Measurements from ENCODE around the gene THRSP.

THRSP gene

DNA sequence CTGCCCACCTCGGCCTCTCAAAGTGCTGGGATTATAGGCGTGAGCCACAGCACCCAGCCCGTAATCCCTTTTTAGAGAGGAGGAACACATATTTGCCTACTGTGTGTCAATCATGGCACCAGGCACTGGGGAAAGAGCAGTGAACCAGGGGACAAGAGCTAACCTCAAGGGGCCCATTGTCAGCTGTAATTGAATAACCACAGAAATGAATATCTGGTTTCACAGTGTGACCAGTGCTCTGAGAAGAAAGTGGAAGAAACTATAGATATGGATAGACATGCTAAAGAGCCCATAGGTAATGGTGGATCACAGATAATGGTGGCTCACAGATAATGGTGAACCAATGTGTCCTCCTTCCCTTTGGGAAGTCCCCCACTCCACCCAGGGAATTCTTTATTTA lies 32.0 kb upstream of the THRSP start:
- DNase-seq, result no peak
- Histone ChIP-seq H3K27me3 (replicated peaks in 2 of 5; ENCODE audit: control insufficient read depth in 4 of 5, insufficient read depth in 5 of 5, low read length in 4 of 5) (no peaks in the 10 kb centered on the region), H3K9me3 (ENCODE audit: control extremely low read depth in 1 of 5, control insufficient read depth in 4 of 5, insufficient read depth in 2 of 5, low read depth in 1 of 5, low read length in 4 of 5) (no peaks in the 10 kb centered on the region), H3K27ac (ENCODE audit: insufficient read depth in 1 of 2, low read depth in 1 of 2, low read length in 2 of 2, poor library complexity in 1 of 2, severe bottlenecking in 2 of 2) (no peak overlapping the region), H3K4me3 (ENCODE audit: control insufficient read depth in 1 of 7, extremely low read depth in 1 of 7, insufficient read depth in 4 of 7, low read depth in 2 of 7, low read length in 6 of 7) (no peak overlapping the region), H3K4me1 (ENCODE audit: control extremely low read depth in 1 of 4, control insufficient read depth in 4 of 4, insufficient read depth in 4 of 4, low read length in 3 of 4) (peaks cover 0 to 21% (median 10%) of the 10 kb centered on the region in 4 experiments), H3K36me3 (ENCODE audit: control insufficient read depth in 4 of 4, insufficient read depth in 4 of 4, low read length in 3 of 4) (no peaks in the 10 kb centered on the region)
- ChIA-PET CTCF (interaction anchor here (0.6 to 1.6 kb wide), 3 partner anchors 11 to 74 kb away, joined by 3 to 5 read pairs (median 4); no protein-coding TSS in a partner anchor), POLR2A (no interaction called here)
- 100% methylated on average over 3 of the region's 3 CpGs for WGBS (ENCODE audit: insufficient coverage)

- peaks cover 0 to 21% (median 10%) of the 10 kb centered on the region in 4 experiments for H3K4me1 ChIP-seq (ENCODE audit: control extremely low read depth in 1 of 4, control insufficient read depth in 4 of 4, insufficient read depth in 4 of 4, low read length in 3 of 4)
- H3K9me3 ChIP-seq (ENCODE audit: control extremely low read depth in 1 of 5, control insufficient read depth in 4 of 5, insufficient read depth in 2 of 5, low read depth in 1 of 5, low read length in 4 of 5), result no peaks in the 10 kb centered on the region
- H3K27me3 ChIP-seq (replicated peaks in 2 of 5; ENCODE audit: control insufficient read depth in 4 of 5, insufficient read depth in 5 of 5, low read length in 4 of 5), result no peaks in the 10 kb centered on the region
- H3K36me3 ChIP-seq (ENCODE audit: control insufficient read depth in 4 of 4, insufficient read depth in 4 of 4, low read length in 3 of 4), result no peaks in the 10 kb centered on the region
- DNase-seq, result no peak
- ChIA-PET CTCF (interaction anchor here (1.6 kb wide), 1 partner anchor 11 kb away, joined by 5 read pairs; no protein-coding TSS in a partner anchor), POLR2A (no interaction called here)
- no peak overlapping the region for H3K27ac ChIP-seq (ENCODE audit: insufficient read depth in 1 of 2, low read depth in 1 of 2, low read length in 2 of 2, poor library complexity in 1 of 2, severe bottlenecking in 2 of 2)
- H3K4me3 ChIP-seq (ENCODE audit: control insufficient read depth in 1 of 7, extremely low read depth in 1 of 7, insufficient read depth in 4 of 7, low read depth in 2 of 7, low read length in 6 of 7), result no peak overlapping the region
Observed at GRCh38 chr11:78032090-78032489, 31.6 kb upstream of the THRSP start.

- no peaks in the 10 kb centered on the region for H3K27me3 ChIP-seq (replicated peaks in 2 of 5; ENCODE audit: control insufficient read depth in 4 of 5, insufficient read depth in 5 of 5, low read length in 4 of 5)
- ChIA-PET POLR2A (no interaction called here), CTCF (interaction anchor here (0.6 to 5.2 kb wide), 3 partner anchors 12 to 41 kb away, joined by 3 to 41 read pairs (median 5); no protein-coding TSS in a partner anchor)
Observed at GRCh38 chr11:78033040-78033439, 30.6 kb upstream of the THRSP start.

GRCh38 chr11:78034623-78035022 lies 29.0 kb upstream of the THRSP start:
- WGBS (ENCODE audit: insufficient coverage), result 88% methylated on average over 7 of the region's 10 CpGs
- Histone ChIP-seq H3K36me3 (ENCODE audit: control insufficient read depth in 4 of 4, insufficient read depth in 4 of 4, low read length in 3 of 4) (no peaks in the 10 kb centered on the region), H3K4me3 (ENCODE audit: control insufficient read depth in 1 of 7, extremely low read depth in 1 of 7, insufficient read depth in 4 of 7, low read depth in 2 of 7, low read length in 6 of 7) (no peak overlapping the region), H3K4me1 (ENCODE audit: control extremely low read depth in 1 of 4, control insufficient read depth in 4 of 4, insufficient read depth in 4 of 4, low read length in 3 of 4) (peaks cover 0 to 23% (median 14%) of the 10 kb centered on the region in 4 experiments), H3K27me3 (replicated peaks in 2 of 5; ENCODE audit: control insufficient read depth in 4 of 5, insufficient read depth in 5 of 5, low read length in 4 of 5) (no peaks in the 10 kb centered on the region), H3K9me3 (ENCODE audit: control extremely low read depth in 1 of 5, control insufficient read depth in 4 of 5, insufficient read depth in 2 of 5, low read depth in 1 of 5, low read length in 4 of 5) (no peaks in the 10 kb centered on the region), H3K27ac (ENCODE audit: insufficient read depth in 1 of 2, low read depth in 1 of 2, low read length in 2 of 2, poor library complexity in 1 of 2, severe bottlenecking in 2 of 2) (no peak overlapping the region)
- ChIA-PET CTCF (interaction anchor here (0.7 to 5.2 kb wide), 4 partner anchors 10 to 611 kb away, joined by 3 to 41 read pairs (median 3); no protein-coding TSS in a partner anchor), POLR2A (no interaction called here)
- no peak for DNase-seq

More at GRCh38 chr11:78033040-78033439, 30.6 kb upstream of the THRSP start:
- Histone ChIP-seq H3K36me3 (ENCODE audit: control insufficient read depth in 4 of 4, insufficient read depth in 4 of 4, low read length in 3 of 4) (no peaks in the 10 kb centered on the region), H3K4me1 (ENCODE audit: control extremely low read depth in 1 of 4, control insufficient read depth in 4 of 4, insufficient read depth in 4 of 4, low read length in 3 of 4) (peaks cover 0 to 21% (median 10%) of the 10 kb centered on the region in 4 experiments), H3K27ac (ENCODE audit: insufficient read depth in 1 of 2, low read depth in 1 of 2, low read length in 2 of 2, poor library complexity in 1 of 2, severe bottlenecking in 2 of 2) (no peak overlapping the region), H3K4me3 (ENCODE audit: control insufficient read depth in 1 of 7, extremely low read depth in 1 of 7, insufficient read depth in 4 of 7, low read depth in 2 of 7, low read length in 6 of 7) (no peak overlapping the region), H3K9me3 (ENCODE audit: control extremely low read depth in 1 of 5, control insufficient read depth in 4 of 5, insufficient read depth in 2 of 5, low read depth in 1 of 5, low read length in 4 of 5) (no peaks in the 10 kb centered on the region)
- no peak for DNase-seq
- no CpG with 5 or more reads among the region's 4 CpGs for WGBS (ENCODE audit: insufficient coverage)

GRCh38 chr11:78036313-78036712 lies 27.3 kb upstream of the THRSP start:
- WGBS (ENCODE audit: insufficient coverage), result 100% methylated on average over 2 of the region's 3 CpGs
- ChIA-PET POLR2A (no interaction called here), CTCF (interaction anchor here (5.2 kb wide), 1 partner anchor 9 kb away, joined by 41 read pairs; no protein-coding TSS in a partner anchor)
- no peaks in the 10 kb centered on the region for H3K27me3 ChIP-seq (replicated peaks in 2 of 5; ENCODE audit: control insufficient read depth in 4 of 5, insufficient read depth in 5 of 5, low read length in 4 of 5)
- H3K4me3 ChIP-seq (ENCODE audit: control insufficient read depth in 1 of 7, extremely low read depth in 1 of 7, insufficient read depth in 4 of 7, low read depth in 2 of 7, low read length in 6 of 7), result no peak overlapping the region
- DNase-seq, result no peak
- no peak overlapping the region for H3K27ac ChIP-seq (ENCODE audit: insufficient read depth in 1 of 2, low read depth in 1 of 2, low read length in 2 of 2, poor library complexity in 1 of 2, severe bottlenecking in 2 of 2)
- peaks cover 0 to 25% (median 17%) of the 10 kb centered on the region in 4 experiments for H3K4me1 ChIP-seq (ENCODE audit: control extremely low read depth in 1 of 4, control insufficient read depth in 4 of 4, insufficient read depth in 4 of 4, low read length in 3 of 4)
- H3K36me3 ChIP-seq (ENCODE audit: control insufficient read depth in 4 of 4, insufficient read depth in 4 of 4, low read length in 3 of 4), result no peaks in the 10 kb centered on the region
- no peaks in the 10 kb centered on the region for H3K9me3 ChIP-seq (ENCODE audit: control extremely low read depth in 1 of 5, control insufficient read depth in 4 of 5, insufficient read depth in 2 of 5, low read depth in 1 of 5, low read length in 4 of 5)

DNA sequence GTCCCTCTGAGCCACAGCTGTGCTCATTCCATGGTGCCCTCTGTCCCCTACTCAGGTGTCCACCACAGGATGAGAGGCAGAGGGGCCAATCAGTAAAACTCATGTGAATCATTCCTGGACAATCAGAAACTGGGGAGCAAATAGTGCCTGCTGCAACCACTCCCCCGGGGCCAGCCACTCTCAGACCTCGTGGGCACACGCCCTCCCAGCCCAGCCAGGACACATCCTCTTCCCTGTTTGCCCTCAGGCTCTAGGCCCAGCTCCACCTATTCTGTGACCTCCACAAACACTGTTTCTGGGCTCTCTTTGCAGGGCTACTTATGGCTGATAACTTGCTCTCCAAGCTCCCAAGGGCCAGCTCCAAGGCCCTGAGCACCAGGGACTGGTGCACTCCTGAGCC lies 26.6 kb upstream of the THRSP start:
- no peaks in the 10 kb centered on the region for H3K36me3 ChIP-seq (ENCODE audit: control insufficient read depth in 4 of 4, insufficient read depth in 4 of 4, low read length in 3 of 4)
- ChIA-PET POLR2A (interaction anchor here (1.0 kb wide), 1 partner anchor 17 kb away, joined by 4 read pairs; no protein-coding TSS in a partner anchor), CTCF (interaction anchor here (0.9 to 5.2 kb wide), 2 partner anchors 8 to 38 kb away, joined by 3 to 41 read pairs; no protein-coding TSS in a partner anchor)
- H3K4me3 ChIP-seq (ENCODE audit: control insufficient read depth in 1 of 7, extremely low read depth in 1 of 7, insufficient read depth in 4 of 7, low read depth in 2 of 7, low read length in 6 of 7), result no peak overlapping the region
- peaks cover 0 to 20% (median 17%) of the 10 kb centered on the region in 4 experiments for H3K4me1 ChIP-seq (ENCODE audit: control extremely low read depth in 1 of 4, control insufficient read depth in 4 of 4, insufficient read depth in 4 of 4, low read length in 3 of 4)
- DNase-seq, result no peak
- no peak overlapping the region for H3K27ac ChIP-seq (ENCODE audit: insufficient read depth in 1 of 2, low read depth in 1 of 2, low read length in 2 of 2, poor library complexity in 1 of 2, severe bottlenecking in 2 of 2)
- WGBS (ENCODE audit: insufficient coverage), result 90% methylated on average over 3 of the region's 3 CpGs
- H3K27me3 ChIP-seq (replicated peaks in 2 of 5; ENCODE audit: control insufficient read depth in 4 of 5, insufficient read depth in 5 of 5, low read length in 4 of 5), result no peaks in the 10 kb centered on the region
- H3K9me3 ChIP-seq (ENCODE audit: control extremely low read depth in 1 of 5, control insufficient read depth in 4 of 5, insufficient read depth in 2 of 5, low read depth in 1 of 5, low read length in 4 of 5), result no peaks in the 10 kb centered on the region

- H3K9me3 ChIP-seq (ENCODE audit: control extremely low read depth in 1 of 5, control insufficient read depth in 4 of 5, insufficient read depth in 2 of 5, low read depth in 1 of 5, low read length in 4 of 5), result no peaks in the 10 kb centered on the region
- POLR2A ChIA-PET, result interaction anchor here (0.6 to 1.0 kb wide), 2 partner anchors 18 to 111 kb away, joined by 3 to 4 read pairs; no protein-coding TSS in a partner anchor
- CTCF ChIA-PET, result interaction anchor here (0.9 to 5.2 kb wide), 2 partner anchors 7 to 38 kb away, joined by 3 to 41 read pairs; no protein-coding TSS in a partner anchor
- no peak for DNase-seq
- no peak overlapping the region for H3K4me3 ChIP-seq (ENCODE audit: control insufficient read depth in 1 of 7, extremely low read depth in 1 of 7, insufficient read depth in 4 of 7, low read depth in 2 of 7, low read length in 6 of 7)
- H3K36me3 ChIP-seq (ENCODE audit: control insufficient read depth in 4 of 4, insufficient read depth in 4 of 4, low read length in 3 of 4), result no peaks in the 10 kb centered on the region
- WGBS (ENCODE audit: insufficient coverage), result 100% methylated on average over 6 of the region's 9 CpGs
- no peak overlapping the region for H3K27ac ChIP-seq (ENCODE audit: insufficient read depth in 1 of 2, low read depth in 1 of 2, low read length in 2 of 2, poor library complexity in 1 of 2, severe bottlenecking in 2 of 2)
- peaks cover 0 to 20% (median 15%) of the 10 kb centered on the region in 4 experiments for H3K4me1 ChIP-seq (ENCODE audit: control extremely low read depth in 1 of 4, control insufficient read depth in 4 of 4, insufficient read depth in 4 of 4, low read length in 3 of 4)
- no peaks in the 10 kb centered on the region for H3K27me3 ChIP-seq (replicated peaks in 2 of 5; ENCODE audit: control insufficient read depth in 4 of 5, insufficient read depth in 5 of 5, low read length in 4 of 5)
Observed at GRCh38 chr11:78037825-78038620, 25.6 kb upstream of the THRSP start.

All from common myeloid progenitor, CD34-positive (primary cell).